HG03378 (cell line): ENCODE results near the gene COX7B.
"Not testable (repeated sequence)": the region's sequence is repeated elsewhere in the genome, so short reads cannot be mapped to it uniquely, and the experiment has no call there.

Experiments
- ATAC-seq: cut with Tn5 transposase; IDR thresholded peaks from one replicate; pipeline ENCODE4 v1.9.1; 2021; ENCODE audit warnings: mild to moderate bottlenecking, moderate library complexity; ENCODE audit not compliant: unreplicated experiment

The COX7B gene, protein sequence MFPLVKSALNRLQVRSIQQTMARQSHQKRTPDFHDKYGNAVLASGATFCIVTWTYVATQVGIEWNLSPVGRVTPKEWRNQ

DNA sequence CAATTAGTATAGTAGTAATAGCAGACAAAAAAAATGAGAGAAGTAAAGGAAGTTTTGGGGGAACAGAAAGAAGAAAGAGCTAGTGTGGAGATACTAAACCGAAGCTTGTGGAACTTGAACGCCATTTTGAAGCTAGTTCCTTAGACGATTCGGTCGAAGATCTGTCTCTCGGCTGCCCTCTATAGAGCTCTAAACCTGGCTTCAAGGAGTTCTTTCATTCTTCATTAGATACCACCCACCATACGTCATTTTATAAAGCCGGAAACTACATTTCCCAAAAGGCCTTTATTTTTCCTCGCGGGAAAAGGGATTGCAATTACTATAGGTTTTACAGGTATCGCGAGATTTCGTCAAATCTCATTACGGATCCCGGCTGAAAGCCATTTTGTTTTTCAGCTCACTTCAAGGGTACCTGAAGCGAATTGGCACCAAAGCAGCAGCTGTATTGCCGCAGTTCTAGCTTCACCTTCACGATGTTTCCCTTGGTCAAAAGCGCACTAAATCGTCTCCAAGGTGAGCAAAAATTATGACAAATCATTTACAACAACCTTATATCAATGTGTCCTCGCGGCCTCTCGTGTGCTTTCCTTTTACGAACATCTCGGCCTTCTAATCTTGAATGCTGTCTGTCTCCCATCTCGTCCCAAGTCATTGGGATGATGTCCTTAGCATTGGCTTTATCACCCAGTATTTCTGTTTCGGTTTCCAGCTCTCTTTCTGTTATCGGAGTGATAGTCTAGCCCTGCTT, at the start of gene COX7B:
COX7B (plus strand) TSS at position 388 of the 748 bp plus-strand sequence; CDS start at position 474, 86 bp downstream.
- ATAC-seq, result peak; percentile 73

DNA sequence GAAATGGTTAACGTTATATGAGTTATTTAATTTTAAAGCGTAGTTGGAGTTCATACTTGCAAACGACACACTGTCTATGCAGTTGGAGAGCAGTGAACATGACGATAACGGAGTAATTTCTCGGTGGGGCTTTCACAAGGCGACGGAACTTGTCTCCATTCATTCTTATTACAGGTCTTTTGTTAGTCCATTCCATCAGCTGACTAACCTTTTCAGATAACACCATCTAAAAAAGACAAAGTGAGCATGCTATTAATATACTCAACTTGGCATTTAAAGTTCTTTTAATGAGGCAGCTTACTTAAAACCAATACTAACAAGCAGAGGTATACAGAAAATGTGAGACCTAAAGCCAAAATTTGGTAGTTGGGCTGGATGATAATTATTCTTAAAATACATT, 23.9 kb upstream of the COX7B start:
- ATAC-seq, result no peak

DNA sequence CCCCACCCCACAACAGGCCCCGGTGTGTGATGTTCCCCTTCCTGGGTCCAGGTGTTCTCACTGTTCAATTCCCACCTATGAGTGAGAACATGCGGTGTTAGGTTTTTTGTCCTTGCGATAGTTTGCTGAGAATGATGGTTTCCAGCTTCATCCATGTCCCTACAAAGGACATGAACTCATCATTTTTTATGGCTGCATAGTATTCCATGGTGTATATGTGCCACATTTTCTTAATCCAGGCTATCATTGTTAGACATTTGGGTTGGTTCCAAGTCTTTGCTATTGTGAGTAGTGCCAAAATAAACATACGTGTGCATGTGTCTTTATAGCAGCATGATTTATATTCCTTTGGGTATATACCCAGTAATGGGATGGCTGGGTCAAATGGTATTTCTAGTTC, 17.9 kb upstream of the COX7B start:
- ATAC-seq, result not testable (repeated sequence)

DNA sequence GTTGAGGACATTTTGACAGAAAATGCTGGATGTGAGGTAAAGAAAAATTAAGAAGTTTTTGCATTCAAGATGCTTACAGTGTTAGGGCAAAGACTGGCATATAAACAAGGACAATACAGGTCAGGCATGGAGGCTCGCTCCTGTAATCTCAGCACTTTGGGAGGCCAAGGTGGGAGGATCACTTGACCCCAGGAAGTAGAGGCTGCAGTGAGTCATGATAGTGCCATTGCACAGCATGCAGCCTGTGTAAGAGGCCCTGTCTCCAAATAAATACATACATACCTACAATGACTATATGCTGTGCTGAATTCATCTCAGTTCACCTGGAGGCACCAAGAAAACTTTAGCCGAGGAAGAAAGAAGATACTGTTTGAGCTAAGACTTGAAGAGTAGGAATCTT, 6.4 kb upstream of the COX7B start:
- no peak for ATAC-seq

DNA sequence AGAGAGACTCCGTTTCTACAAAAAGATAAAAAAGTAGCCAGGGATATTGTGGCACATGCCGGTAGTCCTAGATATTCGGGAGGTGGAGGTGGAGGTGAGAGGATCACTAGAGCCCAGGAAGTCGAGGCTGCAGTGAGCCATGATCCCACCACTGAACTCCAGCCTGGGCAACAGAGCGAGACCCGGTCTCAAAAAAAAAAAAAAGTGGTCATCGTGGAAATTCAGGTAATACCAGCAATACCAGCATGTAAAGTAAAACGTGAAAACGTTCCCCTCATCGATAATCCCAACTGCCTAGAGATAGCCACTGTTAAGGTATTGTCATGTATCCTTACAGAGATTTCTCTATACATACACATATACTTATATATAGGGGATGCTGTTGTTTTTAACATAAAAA, 5.6 kb upstream of the COX7B start:
- ATAC-seq, result no peak

DNA sequence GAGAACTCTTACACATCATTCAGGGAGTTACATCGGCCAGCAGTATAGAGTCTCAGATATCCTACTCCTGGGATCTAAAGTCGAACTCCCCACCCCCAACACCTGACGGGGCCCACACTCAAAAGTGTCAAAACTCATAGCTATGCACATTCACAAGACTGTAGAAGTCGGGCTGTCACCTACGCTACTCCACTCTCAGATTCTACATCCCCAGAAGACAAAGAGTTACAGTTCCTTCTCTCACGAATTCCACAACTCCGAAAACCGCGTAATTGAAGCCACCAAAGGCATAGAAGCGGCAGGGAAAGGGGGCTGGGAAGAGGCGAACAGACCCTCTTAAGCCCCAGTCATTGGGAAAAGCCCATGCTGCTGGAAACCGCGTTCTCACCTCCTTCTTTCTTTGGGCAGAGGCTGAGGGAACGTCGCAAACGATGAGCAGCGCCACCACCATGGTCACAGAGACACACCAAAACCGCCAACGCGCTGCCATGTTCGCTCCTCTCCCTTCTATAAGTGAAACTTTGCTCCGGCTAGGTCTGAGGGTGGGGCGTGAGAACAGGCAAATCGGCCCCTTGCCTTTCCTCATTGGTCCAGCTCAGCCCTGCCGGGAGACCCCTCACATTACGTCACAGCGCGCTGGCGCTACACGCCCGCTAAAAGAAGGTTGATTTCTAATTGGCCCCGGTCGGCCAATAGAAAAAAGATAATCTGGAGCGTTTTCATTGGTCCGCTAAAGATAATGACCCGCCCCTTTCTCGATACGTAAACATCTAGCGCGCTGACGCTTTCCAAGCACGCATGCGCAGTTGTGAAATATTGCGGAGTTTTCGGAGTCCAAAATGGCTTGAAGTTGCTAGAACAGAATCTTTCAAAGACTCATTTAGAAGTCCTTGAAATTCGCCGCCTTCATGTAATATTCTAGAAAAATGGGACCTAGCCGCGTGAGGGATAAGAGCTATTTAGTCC, 4.1 kb upstream of the COX7B start, which contains the start of gene MAGT1:
MAGT1 (minus strand) TSS at position 515 of the 966 bp plus-strand sequence; CDS start at position 490, 25 bp downstream.
- ATAC-seq, result peak; percentile 85

DNA sequence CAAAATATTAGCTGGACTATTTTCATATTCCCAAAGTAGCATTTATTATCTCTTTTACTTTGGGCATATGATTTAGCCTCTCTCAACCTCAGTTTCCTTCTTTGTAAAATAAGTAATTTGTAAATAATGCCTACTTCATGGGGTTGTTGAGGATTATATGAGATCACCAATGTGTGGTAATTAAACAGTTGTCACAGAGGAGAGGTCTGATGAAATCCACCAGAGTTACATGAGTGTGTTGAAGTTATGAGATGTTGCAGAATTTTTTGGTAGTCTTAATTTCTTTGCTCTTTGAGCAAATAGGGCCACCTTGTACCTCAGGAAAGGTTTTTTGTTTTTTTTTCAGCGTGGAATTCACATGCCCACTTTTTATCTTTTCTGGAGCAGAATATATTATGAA, 1.4 kb downstream of the COX7B start:
- ATAC-seq, result no peak

DNA sequence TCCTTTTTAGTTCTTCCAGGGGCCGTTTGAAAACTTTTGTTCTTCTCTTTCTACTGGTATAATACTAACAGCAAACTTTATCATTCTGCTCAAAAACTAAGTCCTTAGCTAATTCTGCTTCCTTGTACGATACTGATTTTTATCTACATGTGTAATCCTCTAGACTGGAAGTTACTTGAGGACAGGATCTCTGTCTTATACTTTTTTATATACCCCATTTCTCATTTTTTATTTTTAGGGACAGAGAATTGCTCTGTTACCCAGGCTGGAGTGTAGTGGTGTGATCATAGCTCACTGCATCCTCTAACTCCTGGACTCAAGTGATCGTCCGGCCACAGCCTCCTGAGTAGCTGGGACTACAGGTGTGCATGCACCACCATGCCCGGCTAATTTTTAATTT, 2.2 kb downstream of the COX7B start:
- ATAC-seq, result no peak

DNA sequence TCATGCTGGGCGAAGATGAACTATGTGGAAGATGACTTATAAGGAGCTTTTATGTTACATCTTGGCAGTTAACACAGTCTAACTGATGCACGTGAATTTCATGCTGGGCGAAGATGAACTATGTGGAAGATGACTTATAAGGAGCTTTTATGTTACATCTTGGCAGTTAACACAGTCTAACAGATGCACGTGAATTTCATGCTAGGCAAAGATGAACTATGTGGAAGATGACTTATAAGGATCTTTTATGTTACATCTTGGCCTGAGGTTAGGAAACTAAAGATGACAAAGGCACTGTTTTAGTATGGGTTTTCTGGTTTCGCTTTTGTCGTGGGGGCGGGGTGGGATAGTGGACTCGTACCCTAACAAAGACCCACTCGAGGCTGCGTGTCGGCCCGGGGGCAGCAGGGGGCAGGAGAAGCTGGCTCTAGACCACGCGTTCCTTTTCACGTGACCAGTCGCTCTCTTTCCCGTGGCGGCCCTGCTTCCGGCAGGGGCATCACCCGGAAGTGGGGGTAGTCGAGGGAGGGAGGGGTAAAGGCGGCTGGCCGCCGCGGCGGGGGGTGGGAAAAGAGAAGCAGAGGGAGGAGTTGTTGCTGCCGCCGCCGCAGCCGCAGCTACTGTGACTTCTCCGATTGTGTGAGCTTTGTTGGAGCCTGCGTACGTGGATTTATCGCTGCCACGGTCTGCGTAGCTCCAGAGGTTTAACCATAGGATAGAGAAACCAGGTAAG, 11.0 kb downstream of the COX7B start, which contains the start of gene ATP7A:
ATP7A (plus strand) TSS at position 586 of the 733 bp plus-strand sequence. CDS start 60,949 bp downstream, outside the sequence.
- peak; percentile 80 for ATAC-seq

DNA sequence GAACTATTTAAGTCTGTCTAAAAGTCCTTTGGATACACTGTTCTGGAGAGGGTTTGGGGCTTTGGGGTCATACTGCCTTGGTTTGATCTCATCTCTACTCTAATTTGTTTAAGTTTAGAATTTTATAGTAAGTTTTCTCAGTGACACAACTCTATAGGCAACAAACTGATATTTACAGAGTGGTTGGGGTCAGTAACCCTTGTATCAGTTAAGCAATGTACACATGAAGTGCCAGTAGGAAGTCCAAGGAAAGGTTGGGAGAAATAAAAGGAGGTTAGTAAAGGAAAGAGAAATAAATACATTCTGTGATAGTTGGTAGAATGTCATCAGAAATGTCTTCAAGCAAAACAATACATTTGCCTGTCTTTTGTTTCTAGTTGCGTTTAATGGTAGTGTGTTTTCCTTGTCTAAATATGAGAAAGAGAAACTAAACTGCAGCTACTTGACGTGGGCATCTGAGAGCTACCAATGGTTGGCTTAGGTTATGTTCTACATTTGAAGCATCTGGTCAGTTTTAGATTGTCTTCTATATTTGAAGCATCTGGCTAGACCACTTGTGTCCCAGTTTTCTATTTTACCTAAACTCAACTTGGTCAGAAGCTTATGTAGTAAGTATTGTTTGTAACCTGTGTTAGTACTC, 18.1 kb downstream of the COX7B start:
- peak; percentile 60 for ATAC-seq

DNA sequence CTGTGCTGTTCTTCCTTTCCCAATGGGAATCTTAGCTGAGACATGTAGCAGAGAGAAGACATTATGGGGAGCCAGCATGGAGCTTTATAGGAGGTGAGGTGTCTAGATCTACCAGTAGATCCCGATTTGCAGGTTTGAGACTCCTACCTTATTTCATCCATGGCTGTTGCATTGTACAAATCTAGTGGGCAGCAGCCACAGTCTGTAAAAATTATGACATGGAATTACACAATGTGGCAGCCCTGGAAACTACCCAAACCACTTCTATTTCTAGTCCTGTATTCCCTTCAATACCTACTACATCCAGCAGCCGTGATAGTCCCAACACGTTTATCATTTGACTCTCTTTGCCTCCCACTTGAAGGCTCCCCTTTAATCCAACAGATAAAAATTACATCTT, 19.3 kb downstream of the COX7B start:
- no peak for ATAC-seq

DNA sequence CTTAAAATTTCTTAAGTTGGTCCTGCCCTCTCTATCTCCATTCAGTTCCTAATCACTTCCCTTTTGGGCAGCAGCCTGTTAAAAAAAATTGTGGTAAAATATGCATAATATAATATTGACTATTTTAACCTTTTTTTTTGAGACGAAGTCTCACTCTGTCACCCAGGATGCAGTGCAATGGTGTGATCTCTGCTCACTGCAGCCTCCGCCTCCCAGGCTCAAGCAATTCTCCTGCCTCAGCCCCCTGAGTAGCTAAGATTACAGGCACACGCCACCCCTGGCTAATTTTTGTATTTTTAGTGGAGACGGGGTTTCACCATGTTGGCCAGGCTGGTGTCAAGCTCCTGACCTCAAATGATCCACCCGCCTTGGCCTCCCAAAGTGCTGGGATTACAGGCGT, 20.1 kb downstream of the COX7B start:
- not testable (repeated sequence) for ATAC-seq

DNA sequence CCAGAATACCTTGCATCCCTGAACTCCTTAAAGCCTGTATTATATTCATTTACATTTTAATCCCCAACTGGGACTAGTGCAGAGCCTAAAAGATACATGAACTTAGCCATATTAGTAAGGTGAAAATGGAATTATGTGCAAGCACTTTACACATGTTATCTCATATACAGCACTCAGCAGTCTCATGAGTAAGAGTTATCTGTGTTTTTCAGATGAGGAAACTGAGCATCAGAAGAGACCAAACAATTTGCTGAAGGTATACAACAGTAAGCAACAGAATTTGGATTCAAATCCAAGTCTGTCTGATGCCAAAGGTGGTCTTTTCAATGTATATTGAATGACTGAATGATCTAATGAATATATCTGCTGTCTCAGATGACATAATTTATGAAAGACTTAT, 23.5 kb downstream of the COX7B start:
- no peak for ATAC-seq

DNA sequence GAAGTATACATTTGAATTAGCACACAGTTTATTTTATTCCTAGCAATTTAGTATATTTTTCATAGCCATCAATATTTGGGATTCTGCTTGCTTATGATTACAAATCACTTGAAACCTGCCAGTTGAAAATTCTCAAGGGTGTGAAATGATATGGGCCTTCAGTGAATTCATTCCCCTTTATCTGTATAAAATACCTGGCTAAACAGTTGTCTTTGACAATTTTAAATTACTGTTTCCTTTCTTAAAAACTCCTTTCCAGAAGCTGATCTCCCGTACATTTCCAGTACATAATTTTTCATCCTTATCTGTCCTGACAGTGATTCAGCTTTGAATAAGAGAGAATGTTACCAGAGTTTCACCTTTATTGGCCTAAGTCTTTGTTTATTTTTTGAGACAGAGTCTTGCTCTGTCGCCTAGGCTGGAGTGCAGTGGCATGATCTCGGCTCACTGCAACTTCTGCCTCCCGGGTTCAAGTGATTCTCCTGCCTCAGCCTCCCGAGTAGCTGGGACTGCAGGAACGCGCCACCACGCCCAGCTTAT, 25.1 kb downstream of the COX7B start:
- no peak for ATAC-seq

DNA sequence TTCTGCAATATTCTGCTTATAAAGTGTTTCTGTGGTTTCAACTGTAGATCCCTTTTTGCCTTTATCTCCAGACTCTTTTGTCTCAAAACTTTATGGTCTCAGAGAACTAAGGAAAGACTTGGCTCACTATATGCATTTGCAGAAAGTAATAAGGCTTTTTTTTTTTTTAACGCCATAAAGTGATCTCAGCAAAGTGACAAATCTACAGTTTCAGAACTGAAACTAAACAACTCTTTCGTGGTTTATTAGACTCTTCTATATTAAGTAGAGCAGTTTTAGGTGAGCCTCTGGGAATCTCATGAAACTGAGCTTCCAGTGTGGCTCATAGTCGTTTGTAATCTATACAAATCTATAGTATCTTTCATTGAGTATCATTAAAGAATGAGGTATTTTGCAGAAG, 26.5 kb downstream of the COX7B start:
- peak; percentile 51 for ATAC-seq

DNA sequence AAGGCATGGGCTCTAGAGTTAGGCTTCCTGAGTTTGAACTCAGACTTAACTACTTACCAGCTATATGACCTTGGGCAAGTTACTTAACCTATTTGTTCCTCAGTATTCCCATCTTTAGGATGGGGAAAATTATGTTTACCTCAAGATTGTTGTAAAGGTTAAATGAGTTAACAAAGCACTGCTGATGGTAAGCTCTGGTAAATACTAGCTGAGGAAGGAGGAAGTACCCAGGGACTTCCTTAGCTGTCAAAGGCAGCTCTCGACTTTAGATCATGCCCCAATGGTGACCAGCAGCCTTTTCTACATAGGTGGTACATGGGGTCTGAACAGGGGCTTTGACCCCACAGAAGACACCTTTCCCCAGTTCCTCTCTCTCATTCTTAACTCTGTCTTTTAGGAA, 31.3 kb downstream of the COX7B start:
- ATAC-seq, result no peak

DNA sequence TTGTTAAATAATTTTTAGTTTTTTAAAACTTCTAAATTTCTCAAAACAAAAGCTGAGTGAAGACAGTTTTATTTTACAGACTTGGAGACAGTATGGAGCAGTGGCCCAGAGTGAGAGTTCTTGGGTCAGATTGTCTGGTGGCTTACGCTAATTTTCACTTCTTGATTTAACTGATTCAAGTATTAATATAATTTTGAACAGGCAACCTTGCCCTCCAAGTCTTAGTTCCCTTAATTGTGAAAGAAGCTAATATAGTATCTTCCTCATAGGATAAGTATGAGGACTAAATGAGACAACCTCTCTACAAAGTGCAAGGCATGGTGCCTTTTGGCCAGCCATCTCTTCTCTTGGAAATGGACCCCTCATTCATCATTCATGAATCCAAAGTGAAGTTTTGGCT, 36.6 kb downstream of the COX7B start:
- ATAC-seq, result no peak

DNA sequence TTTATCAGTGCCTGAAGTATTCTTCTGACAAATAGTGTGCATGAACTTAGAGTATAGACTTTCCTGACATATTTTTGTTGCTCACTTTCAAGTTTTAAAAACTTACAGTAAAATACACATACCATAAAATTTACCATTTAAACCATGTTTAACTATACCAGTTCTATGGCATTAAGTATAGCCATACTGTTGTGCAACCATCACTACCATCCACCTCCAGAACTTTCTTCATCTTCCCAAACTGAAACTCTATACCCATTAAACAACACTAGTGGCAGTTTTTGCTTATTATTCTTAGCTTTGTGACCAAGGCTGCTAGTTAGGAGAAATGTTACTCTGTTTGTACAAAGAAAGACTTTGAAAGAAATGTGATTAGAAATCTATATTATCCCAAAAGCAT, 37.0 kb downstream of the COX7B start:
- no peak for ATAC-seq

DNA sequence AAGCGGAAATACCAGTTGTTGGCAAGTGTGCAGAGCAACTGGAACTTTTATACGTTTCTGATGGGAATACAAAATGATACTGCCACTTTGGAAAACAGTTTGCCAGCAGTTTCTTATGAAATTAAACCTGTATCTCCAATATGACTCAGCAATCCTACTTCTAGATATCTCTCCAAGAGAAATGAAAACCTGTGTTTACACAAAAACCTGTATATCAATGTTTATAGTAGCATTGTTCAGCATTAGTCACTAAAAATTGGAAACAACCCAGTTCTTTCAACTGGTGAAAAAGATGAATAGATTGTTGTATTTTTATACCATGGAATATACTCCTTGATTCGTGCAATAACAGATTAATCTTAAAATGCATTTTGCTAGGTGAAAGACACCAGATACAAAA, 38.0 kb downstream of the COX7B start:
- no peak for ATAC-seq

DNA sequence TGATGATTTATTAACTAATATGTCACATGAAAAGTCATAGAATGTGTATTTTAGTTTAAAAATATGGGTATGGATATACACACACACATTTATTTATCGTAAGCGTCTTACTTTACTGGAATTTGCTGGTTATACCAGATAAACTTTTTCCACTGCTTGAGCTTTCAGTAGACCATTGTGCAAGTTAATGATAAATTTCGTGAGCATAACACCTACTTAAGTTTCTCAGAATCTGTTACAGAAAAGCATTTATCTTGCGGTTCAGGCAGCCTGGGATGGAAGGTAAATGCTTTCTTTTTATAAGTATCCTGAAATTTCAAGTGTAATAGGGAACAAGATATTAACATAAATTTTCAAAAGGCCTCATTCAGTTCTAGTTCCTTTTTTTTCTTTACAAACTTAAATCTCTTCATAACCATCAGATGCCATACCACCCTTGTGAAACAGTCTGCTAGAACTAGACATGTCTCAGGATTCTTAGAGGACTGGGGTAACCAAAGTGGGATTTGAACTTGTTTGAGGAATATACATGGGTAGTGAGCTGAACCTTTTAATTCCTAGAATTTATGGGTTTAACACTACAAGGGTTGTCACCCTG, 38.9 kb downstream of the COX7B start:
- no peak for ATAC-seq
